ENCODE measurements around the gene FIG4.

DNA sequence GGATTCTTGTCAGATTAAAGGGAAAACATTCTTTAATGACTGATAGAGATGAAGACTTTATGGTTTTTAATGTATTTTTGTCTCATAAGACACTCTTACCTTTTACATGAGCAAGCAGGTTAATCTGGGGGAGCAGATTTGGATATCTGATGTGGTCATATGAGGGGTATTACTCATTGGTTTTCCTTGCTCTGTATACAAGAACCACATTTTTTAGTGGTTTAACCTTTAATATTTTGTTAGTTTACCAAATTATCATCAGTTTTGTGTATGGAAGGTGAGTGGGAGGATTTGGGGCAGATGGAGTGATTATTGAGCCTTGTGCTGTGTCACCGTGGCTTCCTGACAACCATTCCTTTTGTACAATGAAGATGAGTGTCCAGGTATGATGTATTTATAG lies 112.9 kb downstream of the FIG4 start:
- TF ChIP-seq, protein P1, sequence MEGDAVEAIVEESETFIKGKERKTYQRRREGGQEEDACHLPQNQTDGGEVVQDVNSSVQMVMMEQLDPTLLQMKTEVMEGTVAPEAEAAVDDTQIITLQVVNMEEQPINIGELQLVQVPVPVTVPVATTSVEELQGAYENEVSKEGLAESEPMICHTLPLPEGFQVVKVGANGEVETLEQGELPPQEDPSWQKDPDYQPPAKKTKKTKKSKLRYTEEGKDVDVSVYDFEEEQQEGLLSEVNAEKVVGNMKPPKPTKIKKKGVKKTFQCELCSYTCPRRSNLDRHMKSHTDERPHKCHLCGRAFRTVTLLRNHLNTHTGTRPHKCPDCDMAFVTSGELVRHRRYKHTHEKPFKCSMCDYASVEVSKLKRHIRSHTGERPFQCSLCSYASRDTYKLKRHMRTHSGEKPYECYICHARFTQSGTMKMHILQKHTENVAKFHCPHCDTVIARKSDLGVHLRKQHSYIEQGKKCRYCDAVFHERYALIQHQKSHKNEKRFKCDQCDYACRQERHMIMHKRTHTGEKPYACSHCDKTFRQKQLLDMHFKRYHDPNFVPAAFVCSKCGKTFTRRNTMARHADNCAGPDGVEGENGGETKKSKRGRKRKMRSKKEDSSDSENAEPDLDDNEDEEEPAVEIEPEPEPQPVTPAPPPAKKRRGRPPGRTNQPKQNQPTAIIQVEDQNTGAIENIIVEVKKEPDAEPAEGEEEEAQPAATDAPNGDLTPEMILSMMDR (IDR thresholded peaks at IDR 0.05), result no peak
- TF ChIP-seq NRF1 (IDR thresholded peaks at IDR 0.05; ENCODE audit: low read depth, low read length) (no peak), JUND (IDR thresholded peaks at IDR 0.05) (no peak), EP300 (IDR thresholded peaks at IDR 0.05; ENCODE audit: borderline replicate concordance in 1 of 2, low read depth in 1 of 2, low read length in 1 of 2) (no peak)
